NCI-H1930 (cell line): ENCODE results near the gene PKNOX2.

Experiments
- DNase-seq, 2 experiments: peaks; one replicate each; lab custom pipeline; 2025; lab: John Stamatoyannopoulos, UW

The PKNOX2 gene, protein sequence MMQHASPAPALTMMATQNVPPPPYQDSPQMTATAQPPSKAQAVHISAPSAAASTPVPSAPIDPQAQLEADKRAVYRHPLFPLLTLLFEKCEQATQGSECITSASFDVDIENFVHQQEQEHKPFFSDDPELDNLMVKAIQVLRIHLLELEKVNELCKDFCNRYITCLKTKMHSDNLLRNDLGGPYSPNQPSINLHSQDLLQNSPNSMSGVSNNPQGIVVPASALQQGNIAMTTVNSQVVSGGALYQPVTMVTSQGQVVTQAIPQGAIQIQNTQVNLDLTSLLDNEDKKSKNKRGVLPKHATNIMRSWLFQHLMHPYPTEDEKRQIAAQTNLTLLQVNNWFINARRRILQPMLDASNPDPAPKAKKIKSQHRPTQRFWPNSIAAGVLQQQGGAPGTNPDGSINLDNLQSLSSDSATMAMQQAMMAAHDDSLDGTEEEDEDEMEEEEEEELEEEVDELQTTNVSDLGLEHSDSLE

DNA sequence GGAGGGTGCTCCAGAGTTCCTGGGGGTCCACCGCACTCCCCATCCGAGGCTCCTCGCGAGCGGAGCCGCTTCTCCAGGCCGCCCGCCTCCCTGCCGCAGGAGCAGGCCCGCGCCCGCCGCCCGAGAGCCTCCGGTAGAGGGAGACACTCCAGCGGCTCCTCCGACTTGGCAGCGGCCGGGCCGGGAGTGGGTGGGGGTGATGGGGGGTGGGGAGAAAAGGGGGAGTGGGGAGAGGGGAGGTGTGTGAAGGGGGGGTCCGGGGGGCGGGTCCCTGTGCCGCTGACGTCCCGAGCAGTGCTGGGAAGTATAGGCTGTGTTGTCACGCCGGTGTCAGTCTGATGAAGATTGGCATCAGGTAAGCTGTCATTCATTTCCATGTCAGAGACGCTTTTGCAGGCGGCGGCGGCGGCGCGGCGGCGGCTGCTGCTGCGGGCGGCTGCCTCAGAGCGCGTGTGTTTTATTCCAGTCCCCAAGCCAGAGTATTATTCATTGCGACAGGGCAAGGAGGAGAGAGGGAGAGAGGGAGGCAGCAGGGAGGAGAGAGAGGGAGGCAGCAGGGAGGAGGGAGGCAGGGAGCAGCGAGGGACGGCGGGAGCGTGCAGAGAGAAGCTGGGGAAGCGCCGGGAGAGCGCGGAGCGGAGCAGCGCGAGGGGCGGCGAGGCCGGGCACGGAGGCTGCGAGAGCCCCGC, at the start of gene PKNOX2:
PKNOX2 (plus strand) TSS at position 330 of the 689 bp plus-strand sequence. CDS start 186,555 bp downstream, outside the sequence.
- peak; percentile 66 to 73 for DNase-seq

DNA sequence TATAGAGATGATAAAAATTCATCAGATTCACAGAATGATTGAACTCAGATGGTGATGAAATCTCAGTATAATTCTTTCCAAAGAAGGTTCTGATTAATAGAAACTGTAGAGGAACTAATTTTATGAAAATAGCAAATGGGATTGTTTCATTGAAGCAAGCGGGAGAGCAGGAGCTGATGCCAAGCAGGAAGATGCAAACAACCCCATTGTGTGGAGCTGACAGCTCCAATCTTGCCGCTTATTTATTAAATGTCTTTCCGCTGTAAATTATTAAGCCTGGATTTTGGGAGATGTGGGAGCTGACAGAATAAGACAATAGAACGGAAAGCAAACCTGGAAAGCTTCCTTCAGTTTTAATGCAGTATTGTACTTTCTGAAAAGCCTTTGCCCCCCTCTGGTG, 47.1 kb upstream of the PKNOX2 start:
- no peak for DNase-seq

DNA sequence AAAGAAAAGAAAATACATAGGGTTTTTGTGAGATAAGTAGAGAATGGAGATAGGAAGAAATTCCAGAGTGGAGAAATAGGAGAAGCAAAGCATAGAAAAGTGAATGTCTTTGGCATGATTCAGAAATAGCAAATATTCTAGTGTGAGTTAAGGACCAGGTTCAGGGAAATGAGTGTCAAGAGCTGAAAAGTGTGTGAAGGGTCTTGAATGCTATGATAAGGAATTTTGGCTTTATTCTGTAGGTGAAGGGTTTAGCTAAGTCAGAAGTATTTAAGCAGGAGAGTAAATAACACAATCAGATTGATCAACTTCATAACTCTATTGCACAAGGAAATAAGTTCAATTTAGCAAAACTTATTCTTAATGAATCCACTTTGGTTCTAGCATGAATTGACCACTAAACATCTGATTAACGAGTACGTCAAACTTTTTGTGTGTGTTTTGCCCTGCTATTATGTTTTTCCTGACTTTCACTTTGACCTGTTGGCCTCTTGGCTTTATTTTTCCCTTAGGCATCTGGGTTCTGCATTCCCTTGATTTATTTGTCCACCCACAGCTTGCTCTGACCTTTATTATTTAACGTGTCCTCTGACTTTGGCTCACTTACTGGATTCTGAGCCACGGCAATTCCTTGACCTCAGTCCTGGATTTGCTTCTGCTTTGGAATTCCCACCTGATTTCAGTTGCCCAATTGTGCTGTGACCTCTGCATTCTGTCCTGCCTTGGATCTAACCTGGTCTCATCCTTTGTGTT, 41.2 kb upstream of the PKNOX2 start:
- no peak for DNase-seq

DNA sequence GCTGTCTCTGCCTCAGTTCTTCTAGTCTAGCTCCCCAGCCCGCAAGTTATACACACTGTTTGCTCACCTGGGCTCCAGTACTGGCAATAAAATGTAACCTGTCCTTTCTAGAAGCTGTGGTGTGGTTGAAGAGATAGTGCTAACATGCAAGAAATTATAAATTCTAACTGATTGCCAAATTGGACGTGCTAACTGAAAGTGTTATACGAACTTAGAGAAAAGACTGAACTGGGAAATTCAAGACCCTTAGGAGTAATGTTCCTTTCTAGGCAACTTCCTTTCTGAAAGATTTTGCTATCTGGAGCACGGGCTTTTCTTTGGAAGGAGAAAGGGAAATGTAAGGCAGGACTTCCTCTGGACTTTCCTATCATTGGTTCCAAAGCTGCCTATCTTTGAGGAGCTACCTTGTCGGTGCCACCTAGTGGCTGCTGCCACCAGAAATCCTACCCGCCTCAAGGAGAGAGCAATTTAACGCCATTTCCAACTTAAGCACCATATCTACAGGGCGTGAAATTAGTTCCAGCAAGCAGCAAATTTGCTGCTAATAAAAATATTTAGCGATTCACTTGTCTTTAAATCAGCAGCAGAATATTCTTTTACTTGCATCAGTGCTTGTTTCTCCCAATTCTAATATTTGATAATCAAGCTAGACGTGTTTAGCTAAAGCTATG, 40.5 kb upstream of the PKNOX2 start:
- DNase-seq = no peak

DNA sequence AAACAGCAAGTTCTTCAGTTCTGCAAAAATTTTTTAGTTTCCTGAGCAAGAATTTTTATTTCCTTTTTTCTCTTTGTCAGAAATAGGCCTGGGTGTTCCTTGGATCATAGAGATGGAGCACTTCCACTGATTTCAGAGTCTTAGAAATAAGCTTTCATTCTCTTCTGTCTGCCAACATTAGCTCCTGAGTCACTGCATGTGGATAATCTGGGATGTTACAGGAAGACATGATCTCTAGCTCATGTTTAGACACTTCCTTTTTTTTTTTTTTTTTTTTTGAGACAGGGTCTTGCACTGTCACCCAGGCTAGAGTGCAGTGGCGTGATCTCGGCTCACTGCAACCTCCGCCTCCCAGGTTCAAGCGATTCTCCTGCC, 39.9 kb upstream of the PKNOX2 start:
- no peak for DNase-seq

DNA sequence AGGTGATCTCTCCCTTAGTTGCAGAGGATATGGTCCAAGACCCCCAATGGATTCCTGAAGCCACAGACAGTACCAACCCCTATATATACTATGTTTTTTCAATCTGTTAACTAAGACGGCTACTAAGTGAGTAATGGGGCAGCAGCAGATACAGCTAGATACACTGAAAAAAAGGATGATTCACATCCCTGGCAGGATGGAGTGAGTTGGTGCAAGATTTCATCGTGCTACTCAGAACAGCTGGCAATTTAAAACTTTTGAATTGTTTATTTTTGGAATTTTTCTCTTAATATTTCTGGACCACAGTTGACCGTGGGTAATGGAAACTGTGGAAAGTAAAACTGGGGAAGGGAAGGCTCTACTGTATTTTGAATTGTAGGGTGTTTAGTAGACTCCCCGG, 36.1 kb upstream of the PKNOX2 start:
- DNase-seq = no peak

DNA sequence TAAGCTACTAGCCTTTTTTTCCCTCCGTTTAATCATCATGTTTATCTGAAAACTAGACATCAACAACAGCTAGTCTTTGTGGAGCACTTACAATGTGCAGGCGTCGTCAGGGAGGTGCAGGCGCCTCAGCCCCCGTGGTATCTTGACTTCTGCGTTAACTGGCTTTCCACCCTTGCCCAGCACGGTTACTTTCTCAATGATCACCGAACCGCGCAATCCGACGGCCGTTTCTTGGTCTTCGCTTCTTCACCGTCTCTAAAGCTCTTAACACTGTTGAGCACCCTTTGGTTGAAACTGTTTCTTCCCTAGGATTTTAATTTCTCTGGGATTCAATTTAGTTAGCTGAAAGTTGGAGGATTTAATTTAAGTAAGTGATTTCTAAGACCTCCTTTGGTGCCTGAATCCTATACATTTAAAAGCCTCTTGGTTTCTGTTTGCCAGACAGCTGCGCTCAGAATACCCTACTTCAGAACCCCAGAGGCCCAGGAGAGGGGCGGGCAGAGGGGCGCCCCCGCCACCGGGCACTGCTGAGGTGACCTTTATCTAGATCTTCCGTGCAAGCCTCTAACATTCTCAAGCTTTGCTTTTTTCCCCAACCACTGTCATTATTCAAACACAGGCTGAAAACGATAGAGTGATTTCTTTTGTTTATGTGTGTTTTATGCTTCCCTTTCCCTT, 35.1 kb upstream of the PKNOX2 start:
- DNase-seq = no peak

DNA sequence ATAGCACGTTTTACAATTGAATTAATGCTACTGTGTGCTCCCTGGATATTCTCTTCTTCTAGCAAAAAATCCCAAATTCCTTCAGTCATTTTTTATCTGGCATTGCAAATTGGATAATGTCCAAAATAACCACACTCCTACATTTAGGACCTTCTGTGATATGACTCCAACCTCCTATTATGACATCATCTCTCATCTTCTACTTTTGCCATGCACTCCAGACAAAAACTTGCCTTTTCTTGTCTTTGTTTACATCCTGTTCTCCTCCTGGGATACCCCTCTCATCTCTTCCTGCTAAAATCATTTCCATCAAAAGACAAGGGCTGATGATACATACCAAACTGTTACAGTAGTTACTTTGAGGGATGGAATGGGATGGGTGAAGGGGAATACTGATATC, 32.5 kb upstream of the PKNOX2 start:
- DNase-seq = no peak

DNA sequence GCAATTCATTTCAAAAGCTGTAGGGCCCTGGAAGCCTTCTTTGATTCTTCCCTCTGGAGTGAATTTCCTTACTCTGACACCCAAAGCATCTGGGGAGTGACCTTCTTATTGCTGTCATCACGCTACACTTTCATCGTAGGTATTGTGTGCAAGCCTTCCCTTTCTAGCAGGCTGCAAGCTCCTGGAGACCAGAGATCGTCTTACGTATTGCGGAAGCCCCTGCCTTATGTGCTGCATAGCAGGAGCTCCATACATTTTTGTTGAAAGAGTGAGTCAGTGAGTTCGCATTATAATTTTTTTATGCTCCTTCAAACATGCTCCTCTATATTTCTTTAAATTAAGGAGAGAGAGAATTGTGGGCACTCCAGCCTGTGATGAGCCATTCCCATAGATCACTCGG, 32.0 kb upstream of the PKNOX2 start:
- no peak for DNase-seq

DNA sequence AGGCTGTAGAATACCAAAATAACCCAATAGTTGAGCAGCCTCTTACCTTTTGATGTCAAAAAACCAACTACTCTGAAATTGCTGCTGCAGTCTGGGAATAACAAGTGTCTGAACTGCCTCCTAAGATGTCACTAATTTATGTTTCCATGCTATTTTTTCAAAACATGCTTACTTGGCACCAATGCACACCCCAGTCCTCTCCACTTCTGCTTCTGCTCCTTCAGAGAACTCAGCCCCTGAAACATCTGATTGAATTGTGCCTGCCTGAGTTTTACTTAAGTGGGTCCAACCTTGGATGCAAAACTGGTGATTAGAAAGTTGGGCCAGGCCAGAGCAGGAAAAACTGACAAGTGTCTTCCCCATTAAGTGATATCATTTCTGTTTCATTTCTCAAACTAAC, 28.6 kb upstream of the PKNOX2 start:
- no peak for DNase-seq

DNA sequence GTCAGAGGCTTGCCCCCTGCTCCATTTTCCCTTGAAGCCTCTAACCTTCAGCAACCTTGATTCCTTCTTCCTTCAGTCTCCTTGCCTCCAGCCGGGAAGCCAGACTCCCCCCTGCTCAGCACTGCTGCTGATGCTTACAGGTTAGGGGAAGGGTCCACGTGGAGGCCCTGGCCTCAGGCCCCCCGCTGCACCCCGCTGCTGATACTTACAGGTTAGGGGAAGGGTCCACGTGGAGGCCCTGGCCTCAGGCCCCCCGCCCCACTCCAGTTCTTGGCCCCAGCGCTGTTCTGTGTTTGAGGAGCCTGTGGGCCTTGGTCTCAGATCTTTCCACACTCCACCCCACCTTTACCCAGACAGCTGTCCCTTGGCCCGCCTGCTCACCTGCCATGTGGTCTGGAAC, 25.6 kb upstream of the PKNOX2 start:
- no peak for DNase-seq

DNA sequence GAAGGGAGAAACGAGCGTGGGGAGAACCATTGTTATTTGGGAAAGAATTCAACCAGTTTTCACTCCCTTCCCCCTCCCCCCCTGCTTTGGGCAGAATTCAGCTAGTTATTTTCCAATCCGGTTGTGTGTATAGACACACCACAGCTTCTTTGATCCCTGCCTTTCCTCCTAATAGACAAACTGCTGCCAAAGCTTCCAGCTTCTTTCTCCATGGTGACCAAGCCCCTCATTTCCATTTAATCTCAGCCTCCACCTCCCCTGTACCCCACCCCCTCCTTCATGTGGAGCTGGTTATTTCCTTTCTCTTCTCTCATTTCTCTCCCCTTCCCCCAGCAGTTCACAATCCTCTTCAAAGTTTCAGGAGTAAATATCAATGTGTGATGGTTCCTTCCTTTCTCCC, 24.8 kb upstream of the PKNOX2 start:
- no peak for DNase-seq

DNA sequence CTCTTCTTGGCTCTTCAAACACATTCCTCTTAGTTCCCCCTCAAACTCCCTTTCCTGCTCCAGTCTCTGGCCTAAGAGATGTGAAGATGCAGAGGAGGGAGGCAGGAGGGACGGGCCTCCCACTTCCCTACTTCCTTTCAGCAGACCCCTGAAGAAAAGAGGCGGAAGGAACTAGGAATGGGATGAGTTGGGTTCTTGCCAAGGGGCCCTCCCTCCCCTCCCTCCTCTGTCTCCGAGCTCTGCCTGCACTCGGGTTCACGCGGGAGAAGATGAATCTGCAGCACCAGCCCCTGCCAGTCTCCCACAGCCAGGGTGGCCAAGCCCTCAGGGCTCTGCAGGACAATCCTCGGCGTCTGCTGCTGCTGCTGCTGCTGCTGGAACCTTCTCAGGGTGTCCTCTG, 24.3 kb upstream of the PKNOX2 start:
- no peak for DNase-seq

DNA sequence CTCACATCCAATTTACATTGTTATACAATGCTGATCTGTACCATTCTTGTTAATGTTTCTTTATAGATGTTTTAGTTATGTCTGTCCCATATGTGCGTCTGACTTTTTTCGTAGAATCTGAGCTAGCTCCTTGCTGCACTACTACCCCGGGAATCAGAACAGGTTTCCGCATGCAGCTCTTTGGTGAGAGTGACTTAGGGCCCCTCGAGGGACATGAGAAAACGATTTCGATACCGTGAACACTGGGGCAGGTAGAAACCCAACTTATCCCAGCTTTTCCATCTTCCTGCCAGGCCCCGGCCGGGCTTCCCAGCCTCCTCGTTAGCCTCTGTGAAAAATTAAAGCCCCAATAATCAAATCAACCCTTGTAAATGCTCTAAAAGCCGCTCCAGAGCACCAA, 23.4 kb upstream of the PKNOX2 start:
- DNase-seq = no peak

DNA sequence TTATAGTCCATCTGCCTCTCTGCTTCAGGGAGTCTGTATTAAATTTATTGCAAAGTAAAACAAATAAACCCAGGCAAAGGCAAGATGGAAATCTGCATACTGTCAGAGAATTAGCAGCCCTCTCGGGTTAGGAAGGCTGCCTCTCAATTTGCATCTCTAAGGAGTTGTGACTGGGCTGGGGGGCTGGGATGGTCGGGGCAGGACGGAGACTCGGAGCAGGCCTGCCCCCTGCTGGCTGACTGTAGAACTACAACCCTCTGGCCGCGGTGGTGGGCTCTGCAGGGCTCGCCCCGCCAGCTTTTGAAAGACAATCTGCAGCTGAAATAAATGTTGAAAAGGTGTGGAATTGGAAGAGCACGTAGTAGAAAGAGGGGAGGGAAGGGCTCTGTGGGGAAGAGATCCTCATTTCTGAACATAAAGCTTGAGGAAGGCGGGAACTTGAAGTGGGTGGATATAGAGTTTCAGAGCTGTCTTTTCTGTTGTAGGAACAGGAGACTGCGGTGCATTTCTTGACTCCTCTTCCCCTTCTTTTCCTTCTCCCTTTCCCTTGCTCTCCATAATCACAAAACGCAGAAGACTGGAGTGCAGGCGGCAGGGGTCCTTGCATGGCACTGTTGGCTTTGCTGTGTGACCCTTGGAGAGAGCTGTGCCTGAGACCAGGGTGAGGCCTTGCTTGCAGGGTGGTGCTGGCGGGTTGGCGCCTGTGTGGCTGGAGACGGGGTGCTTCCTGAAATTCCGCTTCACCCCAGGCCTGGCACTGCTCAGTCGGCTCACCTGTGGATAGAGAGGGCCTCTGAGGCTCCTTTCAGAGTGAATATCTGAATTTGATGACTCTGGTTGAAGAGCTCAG, 22.6 kb upstream of the PKNOX2 start:
- no peak for DNase-seq

DNA sequence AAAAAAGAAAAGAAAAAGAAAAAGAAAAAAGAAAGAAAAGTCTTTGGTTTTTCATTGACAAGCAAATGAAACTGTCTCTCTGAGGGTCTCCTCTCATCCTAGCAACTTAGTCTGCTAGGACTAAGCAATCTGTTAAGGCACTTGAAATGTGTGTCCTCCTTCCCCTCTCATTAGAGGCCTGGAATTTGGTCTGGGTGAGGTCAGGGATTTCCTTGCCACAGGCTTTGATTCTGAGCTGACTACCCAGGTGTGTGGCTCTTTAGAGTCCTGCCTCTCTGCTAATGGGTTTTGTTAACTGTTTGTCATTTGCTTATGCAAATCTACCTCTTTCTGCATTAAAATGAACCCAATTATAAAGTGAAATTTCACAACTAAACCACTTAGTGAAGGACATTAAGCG, 18.3 kb upstream of the PKNOX2 start:
- DNase-seq = no peak

DNA sequence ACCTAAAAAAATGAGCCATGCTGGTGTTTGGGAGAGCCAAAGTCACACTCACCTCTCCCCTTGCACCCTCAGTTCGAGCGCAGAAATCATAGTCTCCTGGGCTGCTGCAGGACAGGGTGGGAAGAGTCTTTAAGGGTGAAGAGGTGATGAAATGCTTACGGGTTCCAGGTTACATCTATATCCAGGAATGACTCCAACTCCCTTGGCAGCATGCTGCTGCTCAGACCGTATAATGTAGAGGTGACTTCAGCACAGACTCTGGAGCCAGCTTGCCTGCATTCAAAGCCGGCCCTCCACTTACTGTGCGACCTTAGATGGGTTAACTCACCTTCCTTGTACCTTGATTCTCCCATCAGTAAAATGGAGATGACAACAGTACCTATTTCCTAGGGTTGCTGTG, 17.3 kb upstream of the PKNOX2 start:
- DNase-seq = no peak

DNA sequence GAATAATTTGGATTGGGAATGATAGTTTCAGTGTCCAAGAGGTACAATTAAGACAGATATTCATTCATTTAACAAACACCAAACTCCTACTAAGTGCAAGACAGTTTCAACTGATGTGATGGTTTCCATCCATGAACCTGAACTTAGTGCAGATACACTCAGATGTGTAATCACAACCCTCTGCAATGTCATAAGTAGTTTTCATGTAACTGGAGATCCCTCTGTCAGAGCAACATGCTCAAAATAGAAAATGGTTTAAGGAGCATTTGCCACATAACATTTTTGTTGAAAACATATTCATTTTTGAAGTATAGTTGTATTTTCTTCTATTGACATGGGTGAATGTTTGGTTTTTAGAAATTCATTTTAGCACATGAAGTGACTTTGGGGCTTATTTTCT, 16.5 kb upstream of the PKNOX2 start:
- no peak for DNase-seq

DNA sequence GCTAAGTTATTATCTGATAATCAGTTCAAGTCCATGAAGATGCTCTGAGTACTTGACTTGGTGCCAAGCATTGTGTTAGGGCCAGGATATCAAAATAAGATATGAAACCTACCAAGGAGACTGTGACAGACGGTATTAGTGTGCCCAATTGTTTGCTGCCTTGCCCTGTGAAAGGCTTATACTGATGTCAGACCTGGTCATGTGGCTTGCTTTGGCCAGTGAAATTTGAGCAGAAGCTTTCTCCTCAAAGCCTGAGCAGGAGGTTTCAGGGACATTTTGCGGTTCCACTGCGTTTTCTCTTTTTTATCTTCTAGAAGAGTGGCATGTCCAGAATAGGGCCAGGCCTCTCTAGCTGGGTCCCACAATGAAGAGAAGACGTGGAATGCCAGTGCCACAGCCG, 15.8 kb upstream of the PKNOX2 start:
- no peak for DNase-seq

DNA sequence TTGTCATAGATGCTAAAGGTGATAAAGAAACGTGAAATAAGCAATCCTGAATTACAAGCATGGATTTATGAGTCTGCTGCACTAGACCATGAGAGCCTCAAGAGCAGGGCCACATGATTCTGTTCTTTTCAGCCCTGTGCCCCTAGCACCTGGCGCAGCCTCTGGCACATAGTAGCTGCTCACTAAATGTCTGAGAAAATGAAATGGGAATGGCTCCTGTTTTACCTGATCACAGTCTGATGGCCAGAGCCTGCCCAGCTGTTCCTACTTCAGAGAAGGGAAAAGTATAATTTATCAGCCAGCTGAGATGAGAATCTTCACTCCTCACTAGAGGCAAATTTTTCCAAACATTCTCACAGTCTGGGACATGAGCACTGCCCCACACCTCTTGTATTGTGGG, 10.7 kb upstream of the PKNOX2 start:
- no peak for DNase-seq
